ENCODE data around the gene TAF11L11.
"Not testable (repeated sequence)": the region's sequence is repeated elsewhere in the genome, so short reads cannot be mapped to it uniquely, and the experiment has no call there.

The TAF11L11 gene

DNA sequence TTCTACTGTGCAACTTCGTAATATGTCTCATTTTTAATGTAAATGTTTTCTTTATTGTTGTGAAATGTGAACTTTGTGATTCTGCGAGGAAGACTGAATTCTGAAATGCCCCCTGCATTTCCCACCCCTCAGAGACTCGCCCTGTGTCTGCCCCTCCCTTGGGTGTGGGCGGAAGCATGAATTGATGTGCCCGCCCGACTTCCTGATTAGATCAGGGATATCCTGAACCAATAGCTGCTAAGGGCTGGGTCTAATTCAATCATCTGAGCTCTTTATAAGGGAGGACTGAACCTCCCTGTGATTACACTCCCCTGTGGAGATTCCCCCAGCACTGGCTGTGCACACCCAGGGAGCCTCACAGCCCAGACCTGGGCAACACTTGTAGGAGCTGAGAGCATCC lies at the start of gene TAF11L11:
Gene TAF11L11, plus strand, starts transcription at position 304 of the 400 bp plus-strand sequence.
- not testable (repeated sequence) for H3K9me3 ChIP-seq; H3K27me3 ChIP-seq; H3K36me3 ChIP-seq; H3K27ac ChIP-seq; H3K4me1 ChIP-seq (ENCODE audit: control insufficient read depth in 1 of 2, insufficient read depth in 1 of 2, low read depth in 1 of 2, low read length in 1 of 2); H3K4me3 ChIP-seq (ENCODE audit: low read depth in 1 of 2, low read length in 1 of 2)

- H3K27me3 ChIP-seq; H3K36me3 ChIP-seq; H3K4me1 ChIP-seq (ENCODE audit: control insufficient read depth in 1 of 2, insufficient read depth in 1 of 2, low read depth in 1 of 2, low read length in 1 of 2); H3K27ac ChIP-seq; H3K4me3 ChIP-seq (ENCODE audit: low read depth in 1 of 2, low read length in 1 of 2); H3K9me3 ChIP-seq: not testable (repeated sequence)
Measured at GRCh38 chr5:17585658-17586057, 18.3 kb upstream of the TAF11L11 start, which contains the start of gene TAF11L7. Gene TAF11L7 (minus strand): TSS chr5:17585758.

GRCh38 chr5:17590860-17591259 lies 13.1 kb upstream of the TAF11L11 start, which contains the start of gene TAF11L8:
Gene TAF11L8 (minus strand): TSS chr5:17590960.
- not testable (repeated sequence) for H3K9me3 ChIP-seq; H3K4me1 ChIP-seq (ENCODE audit: control insufficient read depth in 1 of 2, insufficient read depth in 1 of 2, low read depth in 1 of 2, low read length in 1 of 2); H3K27ac ChIP-seq; H3K4me3 ChIP-seq (ENCODE audit: low read depth in 1 of 2, low read length in 1 of 2); H3K27me3 ChIP-seq; H3K36me3 ChIP-seq

DNA sequence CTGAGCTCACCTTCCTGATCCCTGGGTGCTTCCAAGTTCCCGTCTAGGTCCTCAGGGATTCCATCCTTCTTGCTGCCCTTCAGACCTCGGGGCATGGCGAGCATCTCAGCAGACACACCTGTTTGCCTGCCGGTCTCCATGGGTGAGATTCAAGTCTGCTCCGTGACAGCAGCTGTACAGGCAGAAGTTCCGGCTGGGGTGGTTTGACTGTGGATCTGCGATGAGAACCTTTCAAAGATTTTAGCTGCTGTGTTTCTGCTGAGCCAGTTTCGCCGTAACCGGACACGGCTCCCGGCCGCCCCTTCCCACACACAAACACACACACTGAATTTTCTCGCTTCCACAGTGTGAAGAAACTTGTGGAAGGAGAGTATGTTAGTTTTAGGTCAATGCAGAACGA lies 9.7 kb upstream of the TAF11L11 start, which contains the start of gene TAF11L9:
Gene TAF11L9, minus strand, starts transcription at position 140 of the 400 bp plus-strand sequence.
- not testable (repeated sequence) for H3K27me3 ChIP-seq; H3K9me3 ChIP-seq; H3K27ac ChIP-seq; H3K36me3 ChIP-seq; H3K4me3 ChIP-seq (ENCODE audit: low read depth in 1 of 2, low read length in 1 of 2); H3K4me1 ChIP-seq (ENCODE audit: control insufficient read depth in 1 of 2, insufficient read depth in 1 of 2, low read depth in 1 of 2, low read length in 1 of 2)

DNA sequence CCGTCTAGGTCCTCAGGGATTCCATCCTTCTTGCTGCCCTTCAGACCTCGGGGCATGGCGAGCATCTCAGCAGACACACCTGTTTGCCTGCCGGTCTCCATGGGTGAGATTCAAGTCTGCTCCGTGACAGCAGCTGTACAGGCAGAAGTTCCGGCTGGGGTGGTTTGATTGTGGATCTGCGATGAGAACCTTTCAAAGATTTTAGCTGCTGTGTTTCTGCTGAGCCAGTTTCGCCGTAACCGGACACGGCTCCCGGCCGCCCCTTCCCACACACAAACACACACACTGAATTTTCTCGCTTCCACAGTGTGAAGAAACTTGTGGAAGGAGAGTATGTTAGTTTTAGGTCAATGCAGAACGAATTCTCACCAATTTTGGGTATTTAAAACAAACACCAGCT lies 6.3 kb upstream of the TAF11L11 start, which contains the start of gene TAF11L10:
Gene TAF11L10, minus strand, starts transcription at position 101 of the 400 bp plus-strand sequence.
- H3K27ac ChIP-seq; H3K4me1 ChIP-seq (ENCODE audit: control insufficient read depth in 1 of 2, insufficient read depth in 1 of 2, low read depth in 1 of 2, low read length in 1 of 2); H3K27me3 ChIP-seq; H3K36me3 ChIP-seq; H3K4me3 ChIP-seq (ENCODE audit: low read depth in 1 of 2, low read length in 1 of 2); H3K9me3 ChIP-seq: not testable (repeated sequence)

- no peaks in the 10 kb centered on the region for H3K9me3 ChIP-seq
- no peak overlapping the region for H3K27ac ChIP-seq
- no peak overlapping the region for H3K4me3 ChIP-seq (ENCODE audit: low read depth in 1 of 2, low read length in 1 of 2)
- no peaks in the 10 kb centered on the region for H3K36me3 ChIP-seq
- H3K4me1 ChIP-seq (ENCODE audit: control insufficient read depth in 1 of 2, insufficient read depth in 1 of 2, low read depth in 1 of 2, low read length in 1 of 2): no peaks in the 10 kb centered on the region
- TF ChIP-seq, protein P1, sequence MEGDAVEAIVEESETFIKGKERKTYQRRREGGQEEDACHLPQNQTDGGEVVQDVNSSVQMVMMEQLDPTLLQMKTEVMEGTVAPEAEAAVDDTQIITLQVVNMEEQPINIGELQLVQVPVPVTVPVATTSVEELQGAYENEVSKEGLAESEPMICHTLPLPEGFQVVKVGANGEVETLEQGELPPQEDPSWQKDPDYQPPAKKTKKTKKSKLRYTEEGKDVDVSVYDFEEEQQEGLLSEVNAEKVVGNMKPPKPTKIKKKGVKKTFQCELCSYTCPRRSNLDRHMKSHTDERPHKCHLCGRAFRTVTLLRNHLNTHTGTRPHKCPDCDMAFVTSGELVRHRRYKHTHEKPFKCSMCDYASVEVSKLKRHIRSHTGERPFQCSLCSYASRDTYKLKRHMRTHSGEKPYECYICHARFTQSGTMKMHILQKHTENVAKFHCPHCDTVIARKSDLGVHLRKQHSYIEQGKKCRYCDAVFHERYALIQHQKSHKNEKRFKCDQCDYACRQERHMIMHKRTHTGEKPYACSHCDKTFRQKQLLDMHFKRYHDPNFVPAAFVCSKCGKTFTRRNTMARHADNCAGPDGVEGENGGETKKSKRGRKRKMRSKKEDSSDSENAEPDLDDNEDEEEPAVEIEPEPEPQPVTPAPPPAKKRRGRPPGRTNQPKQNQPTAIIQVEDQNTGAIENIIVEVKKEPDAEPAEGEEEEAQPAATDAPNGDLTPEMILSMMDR (IDR thresholded peaks at IDR 0.05): no peak
- no peaks in the 10 kb centered on the region for H3K27me3 ChIP-seq
Measured at GRCh38 chr5:17604951-17605350, 968 bp downstream of the TAF11L11 start.

GRCh38 chr5:17607461-17607860 lies 3.5 kb downstream of the TAF11L11 start:
- not testable (repeated sequence) for H3K27ac ChIP-seq; H3K4me3 ChIP-seq (ENCODE audit: low read depth in 1 of 2, low read length in 1 of 2); H3K36me3 ChIP-seq; H3K9me3 ChIP-seq; H3K4me1 ChIP-seq (ENCODE audit: control insufficient read depth in 1 of 2, insufficient read depth in 1 of 2, low read depth in 1 of 2, low read length in 1 of 2); H3K27me3 ChIP-seq

GRCh38 chr5:17610092-17610491 lies 6.1 kb downstream of the TAF11L11 start, which contains the start of gene TAF11L12:
Gene TAF11L12 (plus strand): TSS chr5:17610392.
- H3K4me1 ChIP-seq (ENCODE audit: control insufficient read depth in 1 of 2, insufficient read depth in 1 of 2, low read depth in 1 of 2, low read length in 1 of 2); H3K27ac ChIP-seq; H3K4me3 ChIP-seq (ENCODE audit: low read depth in 1 of 2, low read length in 1 of 2); H3K27me3 ChIP-seq; H3K9me3 ChIP-seq; H3K36me3 ChIP-seq: not testable (repeated sequence)

DNA sequence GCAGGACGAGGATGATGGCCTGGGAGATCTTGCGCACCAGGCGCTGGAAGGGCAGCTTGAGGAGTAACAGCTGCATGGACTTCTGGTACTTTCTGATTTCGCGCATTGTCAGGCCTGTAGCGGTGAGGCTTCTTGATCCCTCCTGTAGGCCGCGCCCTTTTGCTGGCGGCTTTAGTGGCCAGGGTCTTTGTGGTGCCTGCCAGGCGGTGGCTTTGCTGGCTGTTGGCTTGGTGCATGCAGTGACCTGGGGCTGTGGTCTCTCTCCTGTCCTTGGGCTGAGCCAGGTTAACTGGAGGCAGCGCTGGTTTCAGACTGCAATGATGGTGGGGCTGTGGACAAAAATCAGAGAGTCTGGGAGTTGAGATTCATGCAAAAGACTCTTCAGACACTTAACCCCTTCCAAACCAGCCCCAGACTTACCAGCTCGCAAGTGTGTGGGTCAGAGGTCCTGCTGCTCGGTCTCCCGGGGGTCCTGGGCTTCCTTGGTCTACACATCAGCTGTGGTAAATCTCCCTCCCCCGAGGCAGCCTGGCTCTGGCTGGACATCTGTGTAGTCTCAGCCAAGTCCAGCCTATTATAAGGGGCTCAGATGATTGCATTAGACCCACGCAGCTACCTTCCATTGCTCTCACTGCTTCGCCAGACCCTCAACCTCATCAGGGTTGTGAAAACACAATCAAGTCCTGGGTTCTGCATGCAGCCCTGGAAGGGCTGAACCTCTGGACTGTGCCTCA lies 11.1 kb downstream of the TAF11L11 start:
- Histone ChIP-seq H3K4me1 (ENCODE audit: control insufficient read depth in 1 of 2, insufficient read depth in 1 of 2, low read depth in 1 of 2, low read length in 1 of 2) (no peaks in the 10 kb centered on the region), H3K27me3 (no peaks in the 10 kb centered on the region), H3K27ac (no peak overlapping the region), H3K36me3 (no peaks in the 10 kb centered on the region), H3K9me3 (no peaks in the 10 kb centered on the region), H3K4me3 (ENCODE audit: low read depth in 1 of 2, low read length in 1 of 2) (no peak overlapping the region)
- TF ChIP-seq, protein P1 (IDR thresholded peaks at IDR 0.05): no peak
